K562 (cell line): ENCODE data around the gene USP32. TPM values are rescaled to one million over a fixed set of nuclear protein-coding genes. Genes with fewer than 3 reads are reported as not detected.
A peak's percentile ranks its signal among the peaks of the same experiment; 100 is the strongest.

Experiments used
- ATAC-seq: fragments of 200-7000 bp; cut with Tn5 transposase; 3 replicates; pipeline ENCODE4 v1.9.1; 2020; ENCODE audit warnings: moderate library complexity
- BruUV-seq: library from RNA; stranded (reverse); fragments of 400-500 nt; replicated peaks from 2 replicates; lab custom pipeline; 2021; lab: Mats Ljungman, UMichigan
- CTCF ChIA-PET: fragments of 300-600 bp; formaldehyde crosslinking; extraction: SDS; loops from one replicate; lab custom pipeline; 2021; ENCODE audit warnings: low intra/inter-chr PET ratio; lab: Yijun Ruan, JAX
- POLR2A ChIA-PET: fragments of 300-600, 350-650 bp; sonication (Branson Sonifier 250); formaldehyde crosslinking; extraction: SDS; loops from one replicate; lab custom pipeline; 2021; ENCODE audit warnings: antibody characterized with exemption, inconsistent platforms; lab: Yijun Ruan, JAX
- DNase-seq, 4 experiments: peaks; one replicate each; pipeline versions ENCODE4 v3.0.0 to v3.0.0-alpha.2; 2011 to 2018; ENCODE audit warnings: low spot score in 3 of 4, mixed read lengths in 3 of 4; ENCODE audit errors: extremely low read depth in 1 of 4
- FAIRE-seq: peaks from 2 replicates; lab custom pipeline; 2011; peaks lifted over from hg19 to GRCh38; lab: Jason Lieb, UNC
- H2AFZ ChIP-seq: 2 replicates; pipeline ENCODE4 v1.6.0; 2011; ENCODE audit warnings: low read depth, low read length, control low read depth, inconsistent platforms
- H3K27ac ChIP-seq: fragments of 200-600 bp; 3 replicates; pipeline ENCODE4 v1.8.0; 2011; ENCODE audit warnings: low read depth, mild to moderate bottlenecking, control low read depth, inconsistent platforms, low read length, moderate library complexity, mixed read lengths; ENCODE audit errors: extremely low read depth
- H3K27me3 ChIP-seq, 2 experiments: fragments of 300-600 bp in 1 of 2; 2 replicates in 1 of 2; 3 replicates in 1 of 2; pipeline versions ENCODE4 v1.6.0 to v1.8.0; 2011; ENCODE audit warnings: inconsistent platforms in 2 of 2, low read length in 2 of 2, mild to moderate bottlenecking in 1 of 2, mixed read lengths in 1 of 2, moderate library complexity in 1 of 2; ENCODE audit not compliant: control insufficient read depth in 2 of 2, insufficient read depth in 2 of 2
- H3K36me3 ChIP-seq: fragments of 300-600 bp; 3 replicates; pipeline ENCODE4 v1.8.0; 2011; ENCODE audit warnings: mild to moderate bottlenecking, low read length, inconsistent platforms; ENCODE audit not compliant: control insufficient read depth, insufficient read depth
- H3K4me1 ChIP-seq, 2 experiments: fragments of 200-600 bp in 1 of 2; replicated peaks in 1 of 2; 2 replicates in 1 of 2; 3 replicates in 1 of 2; pipeline versions ENCODE4 v1.5.1 to v1.8.0; 2011; ENCODE audit warnings: inconsistent platforms in 2 of 2, low read length in 2 of 2, mild to moderate bottlenecking in 1 of 2, mixed read lengths in 1 of 2, moderate library complexity in 1 of 2; ENCODE audit not compliant: control insufficient read depth in 2 of 2, insufficient read depth in 2 of 2
- H3K4me2 ChIP-seq: 2 replicates; pipeline ENCODE4 v1.6.1; 2011; ENCODE audit warnings: low read length, control low read depth, inconsistent platforms, mixed read lengths; ENCODE audit not compliant: insufficient read depth
- H3K4me3 ChIP-seq: fragments of 200-600 bp; sonication (generic), shearing (Covaris generic); 2 replicates; pipeline ENCODE4 v1.5.1; 2016; ENCODE audit warnings: control low read depth, inconsistent platforms
- H3K79me2 ChIP-seq: fragments of 200-600 bp; 3 replicates; pipeline ENCODE4 v1.8.0; 2011; ENCODE audit warnings: low read length, inconsistent platforms; ENCODE audit not compliant: control insufficient read depth, insufficient read depth
- H3K9ac ChIP-seq, 2 experiments: 2 replicates each; pipeline versions ENCODE4 v1.6.0 to v1.6.1; 2011; ENCODE audit warnings: low read depth in 2 of 2, low read length in 2 of 2, control low read depth in 1 of 2, inconsistent platforms in 1 of 2, mild to moderate bottlenecking in 1 of 2, mixed read lengths in 1 of 2; ENCODE audit not compliant: insufficient read depth in 1 of 2
- H3K9me1 ChIP-seq: one replicate; pipeline ENCODE4 v1.6.0; 2011; ENCODE audit warnings: inconsistent platforms, mild to moderate bottlenecking, low read length, moderate library complexity; ENCODE audit not compliant: control insufficient read depth, insufficient read depth
- H3K9me3 ChIP-seq: replicated peaks from 2 replicates; pipeline ENCODE4 v1.5.1; 2011; ENCODE audit warnings: low read depth, low read length, inconsistent platforms; ENCODE audit not compliant: control insufficient read depth, insufficient read depth
- H4K20me1 ChIP-seq: replicated peaks from 2 replicates; pipeline ENCODE4 v1.6.1; 2011; ENCODE audit warnings: low read length, inconsistent platforms, mixed read lengths; ENCODE audit not compliant: control insufficient read depth, insufficient read depth
- MAZ ChIP-seq, 2 experiments: fragments of 450-650 bp in 1 of 2; sonication (generic) in 1 of 2; formaldehyde crosslinking; IDR thresholded peaks in 1 of 2; conservative IDR thresholded peaks in 1 of 2; 2 replicates each; pipeline versions ENCODE4 v1.4.0 to v1.5.0; 2020; ENCODE audit warnings: mild to moderate bottlenecking in 1 of 2, missing genetic modification reagents in 1 of 2
- ZBTB11 ChIP-seq, 3 experiments: fragments of 200-800 bp in 1 of 3; fragments of 250-450 bp in 1 of 3; fragments of 450-650 bp in 1 of 3; sonication (Bioruptor Pico) in 1 of 3; sonication (Bioruptor generic) in 1 of 3; formaldehyde crosslinking in 1 of 3; IDR thresholded peaks; 2 replicates each; pipeline versions ENCODE4 v1.6.1 to v1.8.0; 2016 to 2022; ENCODE audit warnings: mild to moderate bottlenecking in 2 of 3, missing genetic modification characterization in 2 of 3, missing compliant biosample characterization in 1 of 3, moderate library complexity in 1 of 3
- ZNF146 ChIP-seq: IDR thresholded peaks from one replicate; pipeline ENCODE4 v1.6.1; 2018; ENCODE audit warnings: missing compliant biosample characterization; ENCODE audit not compliant: unreplicated experiment
- WGBS: fragments of 100-300 bp; shearing (Covaris generic); methylation state at CpG from one replicate; pipeline ENCODE4 v1.1.6; 2016; ENCODE audit warnings: low coverage, mixed read lengths; ENCODE audit not compliant: insufficient coverage; ENCODE audit errors: missing lambda C conversion rate; 5-methylcytosine and 5-hydroxymethylcytosine counted together
- in situ Hi-C: fragments of 300-500 bp; cut with MboI; formaldehyde crosslinking; loops from 4 replicates; pipeline ENCODE4 v1.15.0; 2018; ENCODE audit warnings: inconsistent platforms, mixed read lengths
- intact Hi-C: fragments of 100-400 bp; cut with micrococcal nuclease; formaldehyde crosslinking; loops from 2 replicates; pipeline ENCODE4 v1.14.2; 2022
- polyA plus RNA-seq, 8 experiments: library from polyadenylated mRNA; depleted of rRNA in 4 of 8; stranded (reverse) in 5 of 8; unstranded in 3 of 8; fragments of >200 nt; fragmentation: Nextera tagmentation in 2 of 8; fragmentation: Illumina TruSeq in 1 of 8; extraction: Ambion mirVana in 2 of 8; extraction: Trizol in 1 of 8; gene quantifications; 2 replicates each; pipeline versions ENCODE4 v1.2.1 to v1.2.3, GENCODE V29; 2011 to 2014; ENCODE audit warnings: inconsistent platforms in 1 of 8, missing spikeins in 1 of 8
- total RNA-seq, 7 experiments: library from RNA; depleted of rRNA in 6 of 7; stranded (reverse); fragments of >200 nt in 6 of 7; fragmentation: Illumina TruSeq in 2 of 7; extraction: Trizol in 2 of 7; gene quantifications; 2 replicates each; pipeline versions ENCODE4 v1.2.1 to v1.2.3, GENCODE V29; 2011 to 2021; ENCODE audit warnings: low replicate concordance in 1 of 7

Gene USP32
- total and polyA plus RNA-seq, 9 of the 15 experiments (the other 6 are each of a cell fraction or from before 2014, with no cell fraction given) = 18.0 to 69.3 (median 47.1) TPM

- no peak overlapping the region for H3K27ac ChIP-seq
- ChIA-PET CTCF (no interaction called here), POLR2A (no interaction called here)
- in situ Hi-C loops (loop anchor here (5.0 kb wide), 1 partner anchor 108 kb away; no protein-coding TSS in a partner anchor), intact Hi-C loops (no loop called here)
- no peak overlapping the region for H3K9ac ChIP-seq
- peak in 1 of 3 experiments; percentile 89; a peak in 2 of 6 replicates for TF ChIP-seq ZBTB11 (CRISPR knock-in tag; IDR thresholded peaks at IDR 0.05)
- TF ChIP-seq ZNF146 (CRISPR knock-in tag) = peak; percentile 65
- TF ChIP-seq MAZ (CRISPR knock-in tag; conservative IDR thresholded peaks at IDR 0.05 in 1 of 2, IDR thresholded peaks at IDR 0.05 in 1 of 2) = no peak
- H3K79me2 ChIP-seq = no peaks in the 10 kb centered on the region; the same call in 2 of the 3 replicates
- no TSS peak for BruUV-seq
- H4K20me1 ChIP-seq = no peaks in the 10 kb centered on the region
- H3K4me2 ChIP-seq = no peak overlapping the region
- peaks cover 6% of the 10 kb centered on the region; the same call in 2 of the 3 replicates for H3K36me3 ChIP-seq
- no peak for DNase-seq
- 55% methylated on average over 3 of the region's 3 CpGs for WGBS
- ATAC-seq = no peak
- FAIRE-seq = no peak
- peaks cover 8 to 10% of the 10 kb centered on the region in 2 experiments; a peak in 4 of 5 replicates for H3K4me1 ChIP-seq
- H3K9me1 ChIP-seq = no peaks in the 10 kb centered on the region
- no peaks in the 10 kb centered on the region for H3K9me3 ChIP-seq
- H3K4me3 ChIP-seq = no peak overlapping the region
- H3K27me3 ChIP-seq = no peaks in the 10 kb centered on the region
- no peak overlapping the region for H2AFZ ChIP-seq
These were observed 261.5 kb downstream of the USP32 start for GRCh38 chr17:60130466-60130865.
